PC-3 (cell line): Measurements from ENCODE around the gene RAD23B.

Experiments
- CTCF ChIP-seq: fragments of 300-600 bp; sonication (generic); conservative IDR thresholded peaks from 2 replicates; pipeline ENCODE4 v1.5.1; 2017; ENCODE audit warnings: antibody characterized with exemption, low read depth, mild to moderate bottlenecking, low read length
- EZH2phosphoT487 ChIP-seq: fragments of 300-600 bp; sonication (generic); IDR thresholded peaks from 2 replicates; pipeline ENCODE4 v1.6.1; 2018; ENCODE audit warnings: mild to moderate bottlenecking, antibody characterized with exemption, low read length, borderline replicate concordance

GRCh38 chr9:107274096-107274495 lies 9.0 kb upstream of the RAD23B start:
- TF ChIP-seq EZH2phosphoT487 (no peak), CTCF (no peak)
